GM12875 (cell line): Measurements from ENCODE around the gene SPTBN1.

ENCODE experiments used
- H3K4me3 ChIP-seq: one replicate; pipeline ENCODE4 v1.5.1; 2011; ENCODE audit warnings: low read depth, low read length, control low read depth
- CTCF ChIP-seq: IDR thresholded peaks from 2 replicates; pipeline ENCODE4 v1.5.1; 2011; ENCODE audit warnings: low read depth, mild to moderate bottlenecking, control low read depth, inconsistent platforms, low read length, moderate library complexity, borderline replicate concordance; ENCODE audit not compliant: insufficient read depth

The SPTBN1 gene

GRCh38 chr2:54588244-54588899, 132.2 kb downstream of the SPTBN1 start:
- TF ChIP-seq CTCF: no peak
- H3K4me3 ChIP-seq: no peak overlapping the region

GRCh38 chr2:54589038-54589339, 132.9 kb downstream of the SPTBN1 start:
- TF ChIP-seq CTCF: no peak
- H3K4me3 ChIP-seq: no peak overlapping the region

GRCh38 chr2:54589340-54590215, 133.5 kb downstream of the SPTBN1 start:
- H3K4me3 ChIP-seq: no peak overlapping the region
- no peak for TF ChIP-seq CTCF

GRCh38 chr2:54590216-54591120, 134.3 kb downstream of the SPTBN1 start:
- no peak for TF ChIP-seq CTCF
- no peak overlapping the region for H3K4me3 ChIP-seq

- H3K4me3 ChIP-seq: no peak overlapping the region
- no peak for TF ChIP-seq CTCF
Measured at GRCh38 chr2:54591551-54591950, 135.4 kb downstream of the SPTBN1 start.

GRCh38 chr2:54593249-54593648, 137.1 kb downstream of the SPTBN1 start:
- H3K4me3 ChIP-seq: no peak overlapping the region
- TF ChIP-seq CTCF: no peak
